GM18511 (cell line): ENCODE data around the gene USHBP1.

ENCODE experiments used
- ATAC-seq: cut with Tn5 transposase; IDR thresholded peaks from one replicate; pipeline ENCODE4 v1.9.1; 2021; ENCODE audit warnings: mild to moderate bottlenecking, moderate library complexity; ENCODE audit not compliant: unreplicated experiment

USHBP1 gene

DNA sequence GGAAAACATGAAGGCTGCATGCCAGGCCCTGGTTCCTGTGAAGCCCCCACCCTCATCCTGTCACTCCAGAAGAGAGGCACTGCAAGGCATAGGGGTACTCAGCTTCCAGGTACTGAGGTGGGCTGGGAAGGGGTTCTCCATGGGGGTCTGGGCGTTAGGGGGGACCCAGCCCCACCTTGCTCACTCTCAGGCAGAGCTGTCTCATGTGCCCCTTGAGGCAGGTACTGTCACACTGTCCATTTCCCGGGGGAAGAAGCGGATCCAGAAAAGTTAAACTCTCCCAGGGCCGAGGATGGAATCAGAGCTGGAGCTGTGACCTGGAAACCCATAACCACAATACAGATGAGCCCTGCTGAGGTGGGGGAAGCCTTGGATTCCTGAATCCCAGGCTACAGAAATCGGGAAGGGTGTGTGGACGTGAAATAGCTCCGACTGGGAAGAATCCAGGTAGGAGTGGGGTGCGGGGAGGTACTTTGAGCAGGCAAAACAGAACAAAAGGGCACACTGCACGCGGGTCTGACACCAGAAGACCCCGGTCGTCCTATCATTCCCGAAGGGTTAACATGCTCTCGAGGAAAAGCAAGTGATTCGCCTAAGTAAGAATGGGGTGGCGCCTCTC lies 49.9 kb downstream of the USHBP1 start:
- ATAC-seq, result no peak

DNA sequence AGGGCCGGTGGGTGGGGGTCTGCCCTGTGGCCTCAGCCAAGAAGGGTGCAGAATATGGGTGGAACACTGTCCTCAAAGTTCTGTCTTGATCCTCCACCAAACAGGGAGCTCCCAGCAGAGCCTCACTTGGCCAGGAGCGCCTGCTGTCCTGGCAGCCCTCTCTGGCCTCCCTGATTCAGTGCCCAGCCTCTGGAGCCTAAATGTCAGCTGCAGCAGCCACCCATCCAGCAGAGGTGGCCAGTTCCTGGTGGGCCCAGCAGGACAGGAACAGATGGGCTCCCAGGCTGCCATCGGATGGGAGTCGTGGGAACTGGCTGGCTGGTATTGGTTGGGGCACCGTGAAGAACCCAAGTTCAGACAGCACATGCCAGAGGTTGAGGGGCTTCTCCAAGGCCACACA lies 51.2 kb downstream of the USHBP1 start:
- ATAC-seq, result no peak

DNA sequence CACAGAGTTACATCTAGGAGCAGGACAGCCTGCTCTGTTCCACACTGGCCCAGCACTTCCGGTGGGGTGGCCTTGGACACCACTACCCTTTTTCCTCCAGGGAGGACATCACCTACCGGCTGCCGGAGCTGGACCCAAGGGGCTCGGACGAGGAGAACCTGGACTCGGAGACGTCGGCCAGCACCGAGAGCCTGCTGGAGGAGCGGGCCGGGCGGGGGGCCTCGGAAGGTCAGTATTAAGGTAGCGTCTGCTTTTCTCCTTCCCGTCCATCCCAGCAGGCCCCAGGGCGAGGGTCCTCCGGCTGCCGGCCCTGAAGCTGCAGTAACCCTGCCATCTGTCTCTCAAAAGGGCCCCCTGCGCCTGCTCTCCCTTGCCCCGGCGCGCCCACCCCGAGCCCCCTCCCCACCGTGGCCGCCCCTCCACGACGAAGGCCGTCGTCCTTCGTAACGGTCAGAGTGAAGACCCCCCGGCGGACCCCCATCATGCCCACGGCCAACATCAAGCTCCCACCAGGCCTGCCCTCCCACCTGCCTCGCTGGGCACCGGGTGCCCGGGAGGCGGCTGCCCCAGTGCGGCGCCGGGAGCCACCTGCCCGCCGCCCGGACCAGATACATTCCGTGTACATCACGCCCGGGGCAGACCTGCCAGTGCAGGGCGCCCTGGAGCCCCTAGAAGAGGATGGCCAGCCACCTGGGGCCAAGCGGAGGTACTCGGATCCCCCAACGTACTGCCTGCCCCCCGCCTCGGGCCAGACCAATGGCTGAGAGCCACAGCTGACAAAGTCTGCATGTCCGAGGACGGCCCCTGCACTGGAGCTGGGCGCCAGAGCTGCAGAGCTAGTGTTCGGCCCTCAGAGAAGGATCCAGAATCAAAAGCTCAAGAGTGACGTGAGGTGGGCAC lies 52.7 kb downstream of the USHBP1 start:
- ATAC-seq, result no peak

DNA sequence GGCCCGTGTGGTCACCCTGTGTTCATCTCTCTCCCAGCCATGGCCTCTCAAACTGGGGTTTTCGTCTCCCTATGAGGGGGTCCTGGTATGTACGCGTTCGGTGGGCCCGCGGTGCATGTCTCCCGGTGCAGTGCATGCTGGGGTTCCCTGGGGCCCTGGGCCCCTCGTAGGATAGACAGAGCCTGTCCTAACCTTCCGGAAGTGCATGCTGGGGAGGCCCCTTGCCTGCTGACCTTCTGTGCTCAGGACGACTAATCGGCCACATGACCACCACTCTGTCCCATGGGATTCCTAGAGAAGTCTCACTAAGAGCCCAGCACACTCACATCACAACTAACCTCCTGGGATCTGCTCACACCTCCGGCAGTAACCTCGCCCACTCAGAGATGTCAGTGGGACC lies 54.2 kb downstream of the USHBP1 start:
- no peak for ATAC-seq

DNA sequence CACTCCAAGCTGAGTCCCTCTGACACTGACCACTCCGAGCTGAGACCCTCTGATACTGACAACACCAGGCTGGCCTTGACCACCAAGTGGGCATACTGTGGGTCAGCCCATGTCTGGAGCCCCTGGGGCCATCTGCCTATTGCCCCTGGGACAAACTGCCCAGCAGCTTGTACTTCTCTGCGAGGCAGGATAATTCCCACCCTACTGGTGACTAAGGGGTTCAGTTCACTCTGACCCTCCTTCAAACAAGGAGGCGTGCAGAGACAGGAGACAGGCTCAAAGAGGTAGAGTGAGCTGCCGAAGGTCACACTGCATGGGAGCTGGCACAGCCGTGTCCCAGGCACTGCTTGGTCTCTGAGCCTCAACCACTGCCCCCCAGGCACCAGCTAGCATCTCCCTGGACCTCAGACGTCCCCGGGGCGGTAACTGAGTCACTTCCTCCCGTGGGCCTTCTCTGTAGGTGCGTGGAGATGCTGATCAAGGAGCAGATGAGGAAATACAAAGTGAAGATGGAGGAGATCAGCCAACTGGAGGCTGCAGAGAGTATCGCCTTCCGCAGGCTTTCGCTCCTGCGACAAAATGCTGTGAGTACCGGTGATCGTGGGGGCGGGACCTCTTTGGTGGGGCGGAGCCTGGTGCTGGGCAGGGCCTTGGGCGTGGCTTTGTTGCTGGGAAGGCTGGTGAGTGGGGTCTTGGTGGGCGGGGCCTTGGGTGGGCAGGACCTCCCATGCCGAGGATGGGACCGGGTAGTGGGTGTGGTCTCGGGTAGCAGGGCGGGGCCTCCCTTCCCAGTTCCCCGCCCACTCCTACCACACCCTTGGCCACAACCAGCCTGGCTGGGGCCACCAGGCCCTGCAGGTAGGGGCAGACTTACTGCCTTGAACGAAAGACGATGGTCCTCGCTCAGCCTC lies 55.2 kb downstream of the USHBP1 start:
- no peak for ATAC-seq

DNA sequence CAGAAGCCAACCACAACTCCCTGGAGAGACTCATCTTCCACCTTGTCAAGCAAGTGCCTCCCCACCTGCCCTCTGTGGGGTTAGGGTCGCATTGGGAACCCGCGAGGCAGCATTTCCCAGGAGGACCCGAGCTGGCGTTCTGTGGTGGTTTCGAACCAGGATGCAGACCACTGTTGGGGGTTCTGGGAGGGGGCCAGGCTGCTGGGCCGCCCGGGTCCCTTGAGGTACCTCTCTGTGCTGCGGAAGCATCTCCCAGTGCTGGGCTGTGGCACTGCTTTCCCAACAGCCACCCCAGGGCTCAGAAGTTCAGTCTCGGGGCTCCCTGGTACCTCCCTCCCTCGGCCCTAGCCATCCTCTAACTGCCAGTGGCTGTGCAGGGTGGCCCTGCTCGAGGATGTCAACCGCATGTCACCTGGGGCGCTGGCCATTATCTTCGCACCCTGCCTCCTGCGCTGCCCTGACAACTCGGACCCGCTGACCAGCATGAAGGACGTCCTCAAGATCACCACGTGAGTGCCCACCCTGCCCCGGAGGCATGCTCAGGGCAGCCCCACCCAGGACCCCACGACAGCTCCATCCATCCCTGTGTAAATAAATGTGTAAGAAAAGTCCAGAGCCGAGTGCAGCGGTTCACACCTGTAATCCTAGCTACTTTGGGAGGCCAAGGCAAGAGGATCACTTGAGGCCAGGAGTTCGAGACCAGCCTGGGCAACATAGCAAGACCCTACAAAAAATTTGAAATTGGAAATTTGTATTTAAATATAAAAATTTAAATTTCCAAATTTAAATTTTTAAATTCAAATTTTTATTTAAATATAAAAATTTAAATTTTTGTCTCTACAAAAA lies 57.6 kb downstream of the USHBP1 start:
- no peak for ATAC-seq

DNA sequence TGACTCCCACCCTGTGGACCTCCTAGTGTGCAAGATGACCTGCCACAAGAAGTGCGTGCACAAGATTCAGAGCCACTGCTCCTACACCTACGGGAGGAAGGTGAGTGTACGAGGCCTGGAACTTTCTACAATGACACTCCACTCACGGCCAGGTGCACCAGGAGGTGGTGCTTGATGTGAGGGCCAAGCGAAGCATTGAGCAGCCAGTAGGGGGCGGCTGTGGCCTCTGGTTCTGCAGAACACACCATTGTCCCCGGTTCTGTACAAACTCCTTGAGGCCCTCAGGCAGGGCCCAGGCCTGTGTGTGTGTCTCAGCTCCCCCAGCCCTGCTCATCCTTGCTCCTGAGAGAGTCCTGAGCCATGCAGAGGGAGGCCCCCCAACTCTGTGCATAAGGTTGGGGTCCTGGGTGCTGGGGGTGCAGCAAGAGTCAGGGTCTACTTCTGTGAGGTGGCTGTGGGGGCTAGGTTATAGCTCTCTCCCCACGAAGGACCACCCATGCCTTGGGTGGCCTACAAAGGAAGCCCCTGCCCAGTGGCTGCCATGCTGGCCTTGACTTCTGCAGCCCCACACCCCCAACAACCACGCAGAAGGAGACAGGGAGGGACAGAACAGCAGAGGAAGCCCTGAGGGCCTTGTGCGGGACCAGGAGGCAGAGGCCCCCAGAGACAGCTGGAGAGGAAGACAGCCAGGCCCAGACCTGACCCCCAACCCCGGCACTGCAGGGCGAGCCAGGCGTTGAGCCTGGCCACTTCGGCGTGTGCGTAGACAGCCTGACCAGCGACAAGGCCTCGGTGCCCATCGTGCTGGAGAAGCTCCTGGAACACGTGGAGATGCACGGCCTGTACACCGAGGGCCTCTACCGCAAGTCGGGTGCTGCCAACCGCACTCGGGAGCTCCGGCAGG lies 59.1 kb downstream of the USHBP1 start:
- no peak for ATAC-seq

DNA sequence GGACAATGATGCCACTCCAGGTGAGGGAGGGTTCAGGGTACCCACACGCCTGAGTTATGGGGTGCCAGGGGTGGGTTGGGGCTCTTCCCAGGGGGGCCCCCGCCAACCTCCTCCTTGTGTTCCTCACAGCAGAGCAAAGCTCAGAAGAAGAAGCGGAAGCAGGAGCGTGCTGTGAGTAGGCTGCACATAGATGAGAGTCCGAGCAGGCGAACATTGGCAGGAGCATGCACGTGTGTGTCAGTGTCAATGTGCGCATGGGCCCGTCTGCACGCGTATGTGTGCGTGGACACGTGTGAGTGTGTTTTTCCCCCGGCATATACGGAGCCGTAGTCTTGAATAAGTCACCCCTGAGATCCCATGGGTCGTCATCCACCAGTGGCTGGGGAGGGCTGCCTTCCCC lies 61.8 kb downstream of the USHBP1 start:
- ATAC-seq, result no peak

DNA sequence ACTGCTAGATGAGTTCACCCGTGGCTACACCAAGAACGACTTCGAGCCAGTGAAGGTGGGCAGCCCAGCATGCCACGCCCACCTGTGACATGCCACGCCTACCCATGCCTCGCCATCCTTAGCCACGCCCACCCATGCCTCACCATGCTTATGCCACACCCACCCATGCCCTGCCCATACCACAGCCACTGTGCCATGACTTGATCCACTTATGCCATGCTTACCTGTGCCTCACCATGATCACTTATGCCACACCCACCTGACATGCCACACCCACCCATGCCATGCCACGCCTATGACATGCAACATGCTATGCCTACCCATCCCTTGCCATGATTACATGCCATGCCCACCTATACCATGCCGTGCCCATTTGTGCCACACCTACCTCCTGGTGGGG lies 62.3 kb downstream of the USHBP1 start:
- no peak for ATAC-seq

DNA sequence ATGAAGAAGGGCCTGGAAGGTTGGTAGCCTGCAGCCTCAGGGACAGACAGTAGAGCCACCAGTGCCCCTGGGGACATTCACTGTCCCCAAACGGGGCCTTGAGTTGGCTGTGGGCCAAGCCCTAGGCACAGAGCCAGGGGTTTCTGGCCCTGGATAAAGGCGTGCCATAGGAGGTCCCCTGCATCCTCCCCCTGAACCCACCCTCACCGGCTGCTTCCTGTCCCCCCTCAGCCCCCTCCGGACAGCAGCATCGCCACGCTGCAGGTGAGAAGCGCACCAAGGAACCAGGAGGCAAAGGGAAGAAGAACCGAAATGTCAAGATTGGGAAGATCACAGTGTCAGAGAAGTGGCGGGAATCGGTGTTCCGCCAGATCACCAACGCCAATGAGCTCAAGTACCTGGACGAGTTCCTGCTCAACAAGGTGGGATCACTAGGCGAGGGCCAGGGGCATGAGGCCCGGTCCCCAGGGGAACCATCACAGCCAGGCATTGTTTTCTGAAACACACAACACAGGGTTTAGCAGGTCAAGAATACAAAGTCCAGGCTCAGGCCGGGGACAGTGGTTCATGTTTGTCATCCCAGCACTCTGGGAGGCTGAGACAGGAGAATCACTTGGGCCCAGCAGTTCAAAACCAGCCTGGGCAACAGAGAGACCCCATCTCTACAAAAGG lies 64.0 kb downstream of the USHBP1 start:
- no peak for ATAC-seq
